ENCODE measurements around the gene SPDYE16.
"Not testable (repeated sequence)": the region's sequence is repeated elsewhere in the genome, so short reads cannot be mapped to it uniquely, and the experiment has no call there.

Gene SPDYE16

DNA sequence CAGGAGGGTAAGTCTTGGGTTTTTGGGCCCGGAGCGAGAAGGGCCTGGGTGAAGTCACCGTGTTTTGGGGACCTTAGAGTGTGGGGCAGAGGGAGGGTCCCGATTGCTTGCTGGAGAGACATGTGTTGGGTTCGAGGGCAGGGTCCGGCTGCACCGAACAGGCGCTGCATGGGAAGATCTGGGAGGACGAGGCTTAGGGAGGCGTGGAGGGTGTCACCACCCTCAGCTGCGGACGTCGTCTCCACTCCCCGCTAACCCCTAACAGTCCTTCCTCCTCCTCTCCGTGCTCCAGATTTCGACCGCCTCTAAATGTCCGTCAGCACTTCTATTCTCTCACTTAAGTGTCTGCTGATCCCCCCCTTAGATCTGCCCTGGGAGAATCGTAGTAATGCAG, 6.8 kb upstream of the SPDYE16 start:
- peak overlapping the region; percentile 73 for H3K4me3 ChIP-seq (ENCODE audit: low read depth, low read length)

DNA sequence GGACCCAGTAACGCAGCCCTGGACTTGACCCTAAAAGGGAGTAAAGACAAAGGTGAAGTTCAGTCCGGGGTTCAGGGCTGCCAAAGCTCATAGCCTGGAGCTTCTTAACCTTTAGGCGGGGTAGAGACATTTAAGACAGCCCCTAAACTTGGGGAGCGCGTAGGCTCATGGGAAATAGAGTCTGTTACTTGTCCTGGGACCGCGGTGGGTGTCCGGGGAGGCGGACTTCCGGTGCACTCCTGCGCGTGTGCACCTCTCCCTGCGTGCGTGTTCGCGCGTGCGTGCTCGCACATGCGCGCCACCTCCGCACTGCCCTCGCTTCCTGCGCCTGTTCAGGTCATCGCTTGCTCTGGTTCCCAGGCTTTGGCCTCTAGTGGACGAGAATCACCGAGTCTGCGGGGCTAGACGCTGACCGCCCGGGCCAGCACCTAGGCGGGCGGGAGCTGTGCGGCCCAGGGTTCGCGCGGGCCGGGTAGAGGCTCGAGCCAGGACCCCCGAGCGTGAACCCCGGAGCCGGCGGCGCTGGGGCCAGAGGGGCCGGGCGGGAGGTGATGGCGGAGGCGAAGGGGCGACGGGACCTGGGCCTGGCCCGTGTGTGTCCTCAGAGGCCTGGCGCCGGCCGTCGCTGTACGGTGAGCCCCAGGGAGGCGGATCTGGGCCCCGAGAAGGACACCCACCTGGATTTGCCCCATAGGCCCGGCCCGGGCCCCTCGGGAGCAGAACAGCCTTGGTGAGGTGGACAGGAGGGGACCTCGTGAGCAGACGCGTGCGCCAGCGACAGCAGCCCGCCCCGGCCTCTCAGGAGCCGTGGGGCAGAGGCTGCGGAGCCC, 6.1 kb upstream of the SPDYE16 start:
- H3K4me3 ChIP-seq (ENCODE audit: low read depth, low read length), result peak overlapping the region; percentile 73

DNA sequence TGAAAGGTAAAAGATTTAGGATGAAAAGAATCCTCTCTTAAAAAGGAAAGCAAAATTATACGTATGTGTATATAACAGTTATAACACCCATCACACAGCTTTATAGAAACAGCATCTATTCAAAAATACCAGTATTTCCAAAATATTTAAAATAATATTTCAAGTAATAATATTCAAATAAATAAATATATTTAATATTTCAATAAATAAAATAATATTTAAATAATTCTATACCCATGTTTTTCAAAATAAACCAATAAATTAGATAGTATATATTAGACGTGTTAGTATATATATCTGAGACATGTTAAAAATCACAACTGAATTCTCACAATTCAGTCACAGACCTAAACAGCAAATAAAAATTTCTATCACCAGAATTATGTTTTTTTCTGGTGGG, 11.5 kb downstream of the SPDYE16 start:
- not testable (repeated sequence) for H3K4me3 ChIP-seq (ENCODE audit: low read depth, low read length)

DNA sequence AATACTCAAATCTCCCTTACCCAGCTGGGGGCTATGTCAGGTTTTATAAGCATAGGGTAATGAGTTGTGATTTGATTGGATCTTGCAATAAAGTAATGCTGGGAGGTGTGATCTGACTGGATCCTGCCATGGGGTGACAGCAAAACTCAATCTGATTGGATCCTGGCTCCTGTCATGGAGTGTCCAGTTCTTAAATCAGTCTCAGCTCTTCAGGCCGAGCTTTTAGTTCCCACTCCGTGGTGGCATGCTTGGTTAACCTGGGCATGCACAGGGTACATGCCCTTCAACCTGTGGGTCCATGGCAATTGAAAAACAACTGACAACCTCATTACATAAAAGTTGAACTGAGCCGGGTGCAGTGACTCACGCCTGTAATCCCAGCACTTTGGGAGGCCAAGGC, 16.9 kb downstream of the SPDYE16 start:
- not testable (repeated sequence) for H3K4me3 ChIP-seq (ENCODE audit: low read depth, low read length)

DNA sequence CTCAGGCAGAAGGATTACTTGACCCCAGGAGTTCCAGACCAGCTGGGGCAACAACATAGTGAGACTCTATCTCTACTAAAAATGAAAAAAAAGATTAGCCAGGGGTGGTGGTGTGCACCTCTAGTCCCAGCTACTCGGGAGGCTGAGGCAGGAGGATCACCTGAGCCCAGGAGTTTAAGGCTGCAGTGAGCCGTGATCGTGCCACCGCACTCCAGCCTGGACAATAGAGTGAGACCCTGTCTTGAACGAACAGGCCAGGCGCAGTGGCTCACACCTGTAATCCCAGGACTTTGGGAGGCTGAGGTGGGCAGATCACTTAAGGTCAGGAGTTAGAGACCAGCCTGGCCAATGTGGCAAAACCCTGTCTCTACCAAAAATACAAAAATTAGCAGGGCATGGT, 26.2 kb downstream of the SPDYE16 start:
- H3K4me3 ChIP-seq (ENCODE audit: low read depth, low read length), result not testable (repeated sequence)

DNA sequence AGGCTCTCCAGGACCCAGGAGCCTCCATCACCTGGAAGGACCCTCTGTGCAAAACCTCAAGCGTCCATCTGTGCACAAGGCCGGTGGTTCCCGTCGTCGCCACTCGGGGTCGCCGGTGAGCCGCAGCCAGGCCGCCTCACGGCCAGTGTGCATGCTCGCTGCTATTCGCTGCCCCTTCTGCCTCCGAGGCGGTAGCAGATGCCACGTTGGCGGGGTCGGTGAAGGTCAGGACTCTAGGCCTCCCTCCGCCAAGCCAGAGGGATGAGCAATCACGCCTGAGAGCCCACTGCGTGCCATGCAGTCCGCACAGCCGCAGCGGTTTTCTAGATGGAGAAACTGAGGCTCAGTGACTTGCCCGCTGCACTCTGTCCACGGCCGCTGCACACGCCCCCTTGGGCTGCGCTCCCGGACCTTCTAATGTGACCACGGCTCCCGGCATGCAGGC, 27.1 kb downstream of the SPDYE16 start:
- TF ChIP-seq, protein P1, sequence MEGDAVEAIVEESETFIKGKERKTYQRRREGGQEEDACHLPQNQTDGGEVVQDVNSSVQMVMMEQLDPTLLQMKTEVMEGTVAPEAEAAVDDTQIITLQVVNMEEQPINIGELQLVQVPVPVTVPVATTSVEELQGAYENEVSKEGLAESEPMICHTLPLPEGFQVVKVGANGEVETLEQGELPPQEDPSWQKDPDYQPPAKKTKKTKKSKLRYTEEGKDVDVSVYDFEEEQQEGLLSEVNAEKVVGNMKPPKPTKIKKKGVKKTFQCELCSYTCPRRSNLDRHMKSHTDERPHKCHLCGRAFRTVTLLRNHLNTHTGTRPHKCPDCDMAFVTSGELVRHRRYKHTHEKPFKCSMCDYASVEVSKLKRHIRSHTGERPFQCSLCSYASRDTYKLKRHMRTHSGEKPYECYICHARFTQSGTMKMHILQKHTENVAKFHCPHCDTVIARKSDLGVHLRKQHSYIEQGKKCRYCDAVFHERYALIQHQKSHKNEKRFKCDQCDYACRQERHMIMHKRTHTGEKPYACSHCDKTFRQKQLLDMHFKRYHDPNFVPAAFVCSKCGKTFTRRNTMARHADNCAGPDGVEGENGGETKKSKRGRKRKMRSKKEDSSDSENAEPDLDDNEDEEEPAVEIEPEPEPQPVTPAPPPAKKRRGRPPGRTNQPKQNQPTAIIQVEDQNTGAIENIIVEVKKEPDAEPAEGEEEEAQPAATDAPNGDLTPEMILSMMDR (IDR thresholded peaks at IDR 0.05; ENCODE audit: low read depth, low read length), result no peak; the same call in none of the 2 replicates
- no peak overlapping the region for H3K4me3 ChIP-seq (ENCODE audit: low read depth, low read length)

DNA sequence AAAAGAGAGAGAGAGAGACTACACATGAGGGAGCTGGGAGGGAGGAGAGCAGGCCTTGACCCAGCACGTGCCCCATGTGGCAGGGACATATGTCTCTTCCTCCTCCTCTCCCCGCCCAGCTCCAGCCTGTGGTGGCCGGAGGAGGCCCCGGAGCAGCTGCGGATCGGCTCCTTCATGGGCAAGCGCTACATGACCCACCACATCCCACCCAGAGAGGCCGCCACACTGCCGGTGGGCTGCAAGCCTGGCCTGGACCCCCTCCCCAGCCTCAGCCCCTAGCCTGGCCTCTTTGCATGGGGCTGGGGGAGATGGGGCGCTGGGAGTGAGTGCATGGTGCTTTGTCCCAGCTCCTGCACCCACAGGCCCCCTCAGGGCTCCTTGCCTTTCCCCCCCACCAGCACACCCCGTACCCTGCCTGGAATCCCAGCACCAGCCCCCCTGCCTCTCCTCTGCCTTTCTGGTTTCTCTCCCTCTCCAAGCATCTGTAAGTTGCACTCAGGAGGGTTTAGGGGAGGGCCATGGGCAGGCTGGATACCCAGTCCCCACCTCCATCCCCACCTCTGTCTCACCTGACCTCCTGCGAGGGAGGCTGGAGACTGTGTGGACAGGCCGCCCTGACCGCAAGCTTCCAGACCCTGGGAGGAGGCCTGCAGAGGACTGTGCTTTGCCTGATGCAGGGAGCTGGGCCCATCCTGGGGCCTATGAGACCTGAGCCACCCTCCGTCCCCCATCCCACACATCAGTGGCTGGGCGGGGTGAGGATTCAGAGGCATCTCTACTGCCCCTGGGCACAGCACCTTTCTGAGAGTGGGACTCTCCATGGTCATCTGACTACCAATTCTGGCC, 27.9 kb downstream of the SPDYE16 start:
- no peak overlapping the region for H3K4me3 ChIP-seq (ENCODE audit: low read depth, low read length)
- TF ChIP-seq, protein P1 (IDR thresholded peaks at IDR 0.05; ENCODE audit: low read depth, low read length), result no peak

DNA sequence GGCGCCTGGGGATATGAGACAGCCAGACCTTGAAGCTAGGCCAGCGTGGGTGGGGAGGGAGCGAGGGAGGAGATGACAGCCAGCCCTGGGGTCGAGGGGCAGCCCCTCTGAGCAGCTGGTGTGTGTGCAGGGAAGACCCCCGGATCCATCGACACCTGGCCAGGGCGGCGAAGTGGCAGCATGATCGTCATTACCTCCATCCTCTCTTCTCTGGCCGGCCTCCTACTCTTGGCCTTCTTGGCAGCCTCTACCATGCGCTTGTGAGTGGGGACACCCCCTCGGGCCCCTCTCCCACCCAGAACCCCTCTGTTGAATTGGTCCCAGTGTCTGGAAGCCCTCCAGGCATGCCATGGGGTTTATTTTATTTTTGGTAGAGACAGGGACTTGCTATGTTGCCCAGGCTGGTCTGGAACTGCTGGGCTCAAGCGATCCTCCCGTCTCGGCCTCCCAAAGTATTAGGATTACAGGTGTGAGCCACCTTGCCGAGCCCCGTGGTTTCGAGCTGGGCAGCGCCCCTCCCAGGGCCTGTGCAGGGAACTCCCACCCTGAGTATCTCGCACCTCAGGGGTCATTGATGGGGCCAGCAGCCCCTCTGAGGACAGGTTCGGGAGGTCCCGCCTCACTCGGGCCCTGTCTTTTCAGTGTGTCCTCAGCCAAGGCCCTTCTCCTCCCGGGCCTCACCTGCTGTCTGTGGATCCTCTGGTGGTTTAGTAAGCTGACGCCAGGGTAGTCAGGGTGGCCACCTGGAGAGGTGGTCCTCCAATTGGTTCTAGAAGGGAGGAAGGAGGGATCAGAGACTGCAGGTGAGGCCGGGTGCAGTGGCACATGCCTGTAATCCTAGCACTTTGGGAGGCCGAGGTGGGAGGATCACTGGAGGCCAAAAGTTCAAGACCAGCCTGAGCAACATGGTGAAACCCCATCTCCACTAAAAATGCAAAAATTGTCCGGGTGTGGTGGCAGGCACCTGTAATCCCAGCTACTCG, 29.0 kb downstream of the SPDYE16 start:
- no peak overlapping the region for H3K4me3 ChIP-seq (ENCODE audit: low read depth, low read length)
- TF ChIP-seq, protein P1 (IDR thresholded peaks at IDR 0.05; ENCODE audit: low read depth, low read length), result no peak

DNA sequence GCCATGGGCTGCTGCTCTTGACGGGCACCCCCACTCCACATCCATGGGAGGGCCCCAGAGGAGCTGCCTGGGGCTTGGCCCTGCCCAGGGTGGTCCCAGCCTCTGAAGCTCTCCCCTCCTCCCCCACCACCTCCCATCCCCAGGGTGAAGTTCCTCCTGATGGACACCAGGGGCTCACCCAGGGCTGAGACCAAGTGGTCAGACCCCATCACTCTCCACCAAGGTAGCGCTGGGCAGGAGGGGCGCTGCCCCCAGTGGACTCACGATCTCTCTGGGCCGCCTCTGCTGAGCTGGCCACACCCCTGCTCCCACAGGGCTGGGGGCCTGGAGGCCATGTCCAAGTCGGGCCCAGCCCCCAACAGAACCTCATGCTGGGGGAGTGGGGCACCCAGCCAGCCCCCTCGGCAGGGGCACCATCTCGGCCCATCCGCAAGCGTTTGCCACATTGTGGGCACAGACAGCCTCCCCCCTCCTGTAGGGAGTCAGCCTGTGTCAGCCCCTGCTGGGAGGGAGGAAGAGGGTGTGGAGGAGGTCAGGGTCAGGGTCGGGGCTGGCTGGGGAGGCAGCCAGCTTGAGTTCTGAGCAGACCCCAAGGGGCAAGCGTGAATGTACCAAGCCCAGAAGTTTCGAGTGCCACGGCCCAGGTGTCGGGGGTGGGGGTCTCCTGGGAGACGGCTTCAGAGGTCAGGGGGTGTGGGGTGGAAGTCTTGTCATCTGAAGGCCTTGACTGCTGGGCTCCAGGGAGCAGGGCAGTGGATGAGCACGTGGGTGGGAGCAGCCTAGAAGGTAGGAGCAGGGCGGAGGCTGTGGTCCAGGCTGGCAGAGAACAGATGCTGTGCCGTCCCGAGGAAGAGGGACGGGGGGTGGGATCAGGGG, 29.9 kb downstream of the SPDYE16 start:
- TF ChIP-seq, protein P1 (IDR thresholded peaks at IDR 0.05; ENCODE audit: low read depth, low read length), result peak; percentile 38; the same call in 1 of the 2 replicates
- no peak overlapping the region for H3K4me3 ChIP-seq (ENCODE audit: low read depth, low read length)

DNA sequence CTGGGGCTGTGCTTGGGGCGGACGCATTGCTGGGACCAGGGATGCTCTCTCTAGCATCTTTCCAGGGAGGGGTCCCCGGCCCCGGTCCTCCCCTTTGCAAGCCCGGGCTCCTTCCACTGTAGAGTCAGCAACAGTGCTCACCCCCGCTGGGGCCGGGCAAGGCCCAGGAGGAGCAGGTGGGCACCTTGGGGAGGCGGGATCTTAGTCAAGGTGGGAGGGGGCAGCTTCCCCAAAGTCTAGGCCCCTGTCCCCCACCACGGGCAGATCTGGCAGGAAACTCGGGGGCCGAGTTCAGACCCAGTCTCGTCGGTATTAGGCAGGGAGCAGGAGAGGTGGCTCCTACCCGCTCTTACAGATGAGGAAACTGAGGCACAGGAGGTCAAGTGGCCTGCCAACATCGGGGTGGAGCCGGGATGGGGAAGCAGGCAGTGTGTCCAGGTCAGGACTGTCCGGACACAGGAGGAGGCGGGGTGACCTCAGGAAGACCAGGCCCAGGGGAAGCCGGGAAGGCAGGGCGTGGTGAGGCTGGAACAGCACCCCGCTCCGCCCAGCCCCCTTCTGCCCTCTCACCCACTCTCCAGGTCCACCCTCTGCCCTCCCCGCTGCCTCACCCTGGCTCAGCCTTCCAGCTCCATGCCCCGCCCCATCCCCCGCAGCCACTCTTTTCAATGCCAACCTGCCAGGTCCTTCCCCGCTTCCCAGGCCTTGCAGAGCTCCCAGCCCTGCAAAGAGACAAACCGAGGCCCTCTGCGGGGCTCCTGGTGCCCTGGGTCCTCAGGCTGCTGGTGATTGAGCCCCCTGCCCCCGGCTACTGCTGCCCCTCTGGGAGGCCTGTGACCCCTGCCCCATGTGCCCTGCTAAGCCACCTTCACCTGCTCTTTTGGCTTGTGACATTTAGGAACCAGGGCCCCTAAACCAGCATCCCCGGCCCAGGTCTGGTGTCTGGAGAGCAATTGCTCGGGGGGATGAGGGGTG, 30.9 kb downstream of the SPDYE16 start:
- not testable (repeated sequence) for H3K4me3 ChIP-seq (ENCODE audit: low read depth, low read length)

DNA sequence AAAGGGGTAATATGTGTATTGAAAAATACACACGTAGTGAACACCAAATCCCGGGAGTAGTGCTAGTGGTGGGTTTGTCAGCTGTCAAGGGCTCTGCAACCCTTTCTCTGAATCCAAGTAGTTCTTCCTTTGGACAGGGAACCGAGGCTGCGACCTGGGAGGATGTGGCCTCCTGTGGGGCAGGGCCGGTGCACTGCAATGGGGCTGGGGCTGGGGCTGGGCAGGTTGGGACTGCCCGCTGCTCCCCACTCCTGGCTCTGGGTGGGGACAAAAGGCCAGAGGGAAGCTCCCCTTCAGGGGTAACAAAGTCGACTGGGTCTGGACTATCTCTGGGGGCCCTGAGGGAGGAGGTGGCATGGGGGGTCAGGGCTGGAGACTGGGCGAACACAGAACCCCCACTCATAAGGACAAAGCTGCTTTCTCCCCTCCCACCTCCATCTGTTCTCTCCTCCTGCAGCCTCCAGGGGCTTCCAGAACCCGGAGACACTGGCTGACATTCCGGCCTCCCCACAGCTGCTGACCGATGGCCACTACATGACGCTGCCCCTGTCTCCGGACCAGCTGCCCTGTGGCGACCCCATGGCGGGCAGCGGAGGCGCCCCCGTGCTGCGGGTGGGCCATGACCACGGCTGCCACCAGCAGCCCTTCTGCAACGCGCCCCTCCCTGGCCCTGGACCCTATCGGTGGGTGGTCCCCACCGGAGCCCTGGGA, 31.7 kb downstream of the SPDYE16 start:
- H3K4me3 ChIP-seq (ENCODE audit: low read depth, low read length), result not testable (repeated sequence)
